ENCODE results near the gene EDN1. TPM values are rescaled to one million over a fixed set of nuclear protein-coding genes. Genes with fewer than 3 reads are reported as not detected.

EDN1 gene
- total and polyA plus RNA-seq, 2 of the 13 experiments (the other 11 are each of a cell fraction or from before 2014, with no cell fraction given), result 0.15 to 1.2 TPM

DNA sequence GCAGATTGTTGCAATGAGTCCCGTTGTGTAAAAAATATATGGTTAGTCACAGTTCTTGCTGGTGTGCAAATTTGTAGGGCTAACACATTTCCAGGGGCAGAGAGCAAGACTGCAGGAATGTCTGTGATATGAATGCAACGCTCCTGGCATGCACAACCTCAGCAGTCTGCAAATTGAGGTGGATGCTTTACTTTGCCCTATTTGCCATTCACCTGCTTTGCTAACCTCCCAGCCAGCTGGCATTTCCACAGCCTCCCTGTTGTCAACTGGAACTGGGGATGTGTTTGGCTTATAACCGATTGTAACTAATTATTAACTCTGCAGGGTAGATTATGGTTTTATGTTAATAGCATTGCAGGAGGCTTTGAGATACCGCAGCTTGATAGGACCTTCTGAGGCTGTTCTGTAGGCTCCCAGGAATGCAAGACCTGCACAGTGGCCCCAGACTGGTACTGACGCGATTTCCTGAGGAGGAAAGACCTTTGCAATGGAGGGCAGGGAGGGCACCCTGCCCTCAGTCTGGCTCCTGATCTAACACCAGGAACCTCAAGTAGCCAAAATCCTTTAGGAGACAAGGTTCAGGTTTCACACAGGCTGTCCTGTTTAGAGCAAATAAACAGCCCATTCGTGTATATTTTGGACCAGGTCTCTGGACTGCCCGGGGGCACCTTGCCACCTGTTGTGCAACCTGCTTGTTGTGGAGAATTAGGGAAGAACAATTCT, 53.4 kb downstream of the EDN1 start (continued):
- no peak for TF ChIP-seq STAT6 (CRISPR knock-in tag; IDR thresholded peaks at IDR 0.05; ENCODE audit: borderline replicate concordance)
- TF ChIP-seq HNF4A (CRISPR knock-in tag; IDR thresholded peaks at IDR 0.05), result peak; percentile 73
- 0 out of 2 replicates have a peak, but pooled peaks have one; percentile 30 for TF ChIP-seq SNAPC4 (CRISPR knock-in tag; IDR thresholded peaks at IDR 0.05)
- no peak for TF ChIP-seq ZNF263 (CRISPR knock-in tag; IDR thresholded peaks at IDR 0.05)
- no peak for TF ChIP-seq RFX1 (IDR thresholded peaks at IDR 0.05)
- TF ChIP-seq ZFP36L1 (CRISPR knock-in tag; IDR thresholded peaks at IDR 0.05), result no peak
- 0 out of 2 replicates have a peak, but pooled peaks have one; percentile 25 for TF ChIP-seq ZC3H13 (CRISPR knock-in tag; IDR thresholded peaks at IDR 0.05)
- TF ChIP-seq FOXA3 (CRISPR knock-in tag; IDR thresholded peaks at IDR 0.05), result peak; percentile 43
- peak; percentile 52; the same call in 1 of the 2 replicates for TF ChIP-seq MIXL1 (CRISPR knock-in tag; IDR thresholded peaks at IDR 0.05)
- TF ChIP-seq TBL1XR1 (IDR thresholded peaks at IDR 0.05; ENCODE audit: borderline replicate concordance, low read length, partially characterized antibody), result no peak
- TF ChIP-seq, protein P1, sequence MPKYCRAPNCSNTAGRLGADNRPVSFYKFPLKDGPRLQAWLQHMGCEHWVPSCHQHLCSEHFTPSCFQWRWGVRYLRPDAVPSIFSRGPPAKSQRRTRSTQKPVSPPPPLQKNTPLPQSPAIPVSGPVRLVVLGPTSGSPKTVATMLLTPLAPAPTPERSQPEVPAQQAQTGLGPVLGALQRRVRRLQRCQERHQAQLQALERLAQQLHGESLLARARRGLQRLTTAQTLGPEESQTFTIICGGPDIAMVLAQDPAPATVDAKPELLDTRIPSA (CRISPR knock-in tag; IDR thresholded peaks at IDR 0.05; ENCODE audit: borderline replicate concordance), result no peak
- TF ChIP-seq PRPF4 (IDR thresholded peaks at IDR 0.05; ENCODE audit: low read depth, low read length, poor library complexity, severe bottlenecking), result no peak
- 0 out of 2 replicates have a peak, but pooled peaks have one; percentile 13 for TF ChIP-seq CEBPB (IDR thresholded peaks at IDR 0.05; ENCODE audit: borderline replicate concordance, low read depth, low read length)
- TF ChIP-seq, protein P2, sequence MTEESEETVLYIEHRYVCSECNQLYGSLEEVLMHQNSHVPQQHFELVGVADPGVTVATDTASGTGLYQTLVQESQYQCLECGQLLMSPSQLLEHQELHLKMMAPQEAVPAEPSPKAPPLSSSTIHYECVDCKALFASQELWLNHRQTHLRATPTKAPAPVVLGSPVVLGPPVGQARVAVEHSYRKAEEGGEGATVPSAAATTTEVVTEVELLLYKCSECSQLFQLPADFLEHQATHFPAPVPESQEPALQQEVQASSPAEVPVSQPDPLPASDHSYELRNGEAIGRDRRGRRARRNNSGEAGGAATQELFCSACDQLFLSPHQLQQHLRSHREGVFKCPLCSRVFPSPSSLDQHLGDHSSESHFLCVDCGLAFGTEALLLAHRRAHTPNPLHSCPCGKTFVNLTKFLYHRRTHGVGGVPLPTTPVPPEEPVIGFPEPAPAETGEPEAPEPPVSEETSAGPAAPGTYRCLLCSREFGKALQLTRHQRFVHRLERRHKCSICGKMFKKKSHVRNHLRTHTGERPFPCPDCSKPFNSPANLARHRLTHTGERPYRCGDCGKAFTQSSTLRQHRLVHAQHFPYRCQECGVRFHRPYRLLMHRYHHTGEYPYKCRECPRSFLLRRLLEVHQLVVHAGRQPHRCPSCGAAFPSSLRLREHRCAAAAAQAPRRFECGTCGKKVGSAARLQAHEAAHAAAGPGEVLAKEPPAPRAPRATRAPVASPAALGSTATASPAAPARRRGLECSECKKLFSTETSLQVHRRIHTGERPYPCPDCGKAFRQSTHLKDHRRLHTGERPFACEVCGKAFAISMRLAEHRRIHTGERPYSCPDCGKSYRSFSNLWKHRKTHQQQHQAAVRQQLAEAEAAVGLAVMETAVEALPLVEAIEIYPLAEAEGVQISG (CRISPR knock-in tag; IDR thresholded peaks at IDR 0.05), result peak; percentile 30; the same call in 1 of the 2 replicates
- no peak for TF ChIP-seq NCOR1 (IDR thresholded peaks at IDR 0.05; ENCODE audit: borderline replicate concordance, low read length)
